ENCODE results near the gene FBXL7.

The FBXL7 gene

GRCh38 chr5:15544039-15544438, 44.1 kb downstream of the FBXL7 start:
- DNase-seq (ENCODE audit: low spot score) = no peak

- DNase-seq (ENCODE audit: low spot score) = no peak
These were observed 45.1 kb downstream of the FBXL7 start for GRCh38 chr5:15545082-15545481.

- no peak for DNase-seq (ENCODE audit: low spot score)
These were observed 47.4 kb downstream of the FBXL7 start for GRCh38 chr5:15547261-15547839.

GRCh38 chr5:15549961-15550360, 50.0 kb downstream of the FBXL7 start:
- DNase-seq (ENCODE audit: low spot score) = no peak

GRCh38 chr5:15550502-15551112, 50.6 kb downstream of the FBXL7 start:
- DNase-seq (ENCODE audit: low spot score) = no peak

GRCh38 chr5:15551113-15551504, 51.1 kb downstream of the FBXL7 start:
- no peak for DNase-seq (ENCODE audit: low spot score)

- DNase-seq (ENCODE audit: low spot score) = no peak
These were observed 54.6 kb downstream of the FBXL7 start for GRCh38 chr5:15554542-15554941.

- no peak for DNase-seq (ENCODE audit: low spot score)
These were observed 55.2 kb downstream of the FBXL7 start for GRCh38 chr5:15555176-15555575.

GRCh38 chr5:15558240-15558639, 58.3 kb downstream of the FBXL7 start:
- DNase-seq (ENCODE audit: low spot score) = no peak

- no peak for DNase-seq (ENCODE audit: low spot score)
These were observed 58.7 kb downstream of the FBXL7 start for GRCh38 chr5:15558681-15559080.

- DNase-seq (ENCODE audit: low spot score) = no peak
These were observed 60.4 kb downstream of the FBXL7 start for GRCh38 chr5:15560421-15560820.

- no peak for DNase-seq (ENCODE audit: low spot score)
These were observed 64.5 kb downstream of the FBXL7 start for GRCh38 chr5:15564523-15564922.

GRCh38 chr5:15564957-15565356, 65.0 kb downstream of the FBXL7 start:
- no peak for DNase-seq (ENCODE audit: low spot score)

- DNase-seq (ENCODE audit: low spot score) = no peak
These were observed 66.3 kb downstream of the FBXL7 start for GRCh38 chr5:15566306-15566705.

GRCh38 chr5:15566789-15567188, 66.8 kb downstream of the FBXL7 start:
- DNase-seq (ENCODE audit: low spot score) = no peak

- no peak for DNase-seq (ENCODE audit: low spot score)
These were observed 70.5 kb downstream of the FBXL7 start for GRCh38 chr5:15570491-15570890.

GRCh38 chr5:15571081-15571480, 71.1 kb downstream of the FBXL7 start:
- no peak for DNase-seq (ENCODE audit: low spot score)

GRCh38 chr5:15571618-15572017, 71.6 kb downstream of the FBXL7 start:
- DNase-seq (ENCODE audit: low spot score) = no peak

- DNase-seq (ENCODE audit: low spot score) = no peak
These were observed 73.6 kb downstream of the FBXL7 start for GRCh38 chr5:15573590-15573989.

GRCh38 chr5:15574128-15574527, 74.1 kb downstream of the FBXL7 start:
- DNase-seq (ENCODE audit: low spot score) = no peak

- DNase-seq (ENCODE audit: low spot score) = no peak
These were observed 74.9 kb downstream of the FBXL7 start for GRCh38 chr5:15574806-15575325.

GRCh38 chr5:15575666-15576065, 75.7 kb downstream of the FBXL7 start:
- no peak for DNase-seq (ENCODE audit: low spot score)

GRCh38 chr5:15577132-15577531, 77.2 kb downstream of the FBXL7 start:
- DNase-seq (ENCODE audit: low spot score) = no peak

GRCh38 chr5:15577831-15578230, 77.9 kb downstream of the FBXL7 start:
- DNase-seq (ENCODE audit: low spot score) = no peak

Measured in SW480 (cell line).